B cell (primary cell): ENCODE results near the gene MAP4K2. TPM values are rescaled to one million over a fixed set of nuclear protein-coding genes. Genes with fewer than 3 reads are reported as not detected.

Source experiments
- ATAC-seq: fragments of 200-7000 bp; cut with Tn5 transposase; one replicate; pipeline ENCODE4 v1.10.0; 2021; ENCODE audit warnings: low read depth, mild to moderate bottlenecking, moderate number of reproducible peaks, moderate library complexity
- CTCF ChIA-PET: fragments of 350-600 bp; sonication (Branson Sonifier 250); formaldehyde crosslinking; loops from one replicate; lab custom pipeline; 2021; ENCODE audit warnings: antibody characterized with exemption, inconsistent platforms; lab: Charles Lee
- POLR2A ChIA-PET: fragments of 350-600 bp; sonication (Branson Sonifier 250); formaldehyde crosslinking; loops from one replicate; lab custom pipeline; 2021; ENCODE audit warnings: antibody characterized with exemption; lab: Charles Lee
- DNase-seq: peaks from one replicate; pipeline ENCODE4 v3.0.0; 2013
- H2AFZ ChIP-seq: 2 replicates; pipeline ENCODE4 v1.6.1; 2012; ENCODE audit warnings: mild to moderate bottlenecking, low read depth, low read length; ENCODE audit not compliant: insufficient read depth, poor library complexity, severe bottlenecking
- H3K27ac ChIP-seq, 2 donors: 1 replicate in 1 of 2; 2 replicates in 1 of 2; pipeline ENCODE4 v1.5.1; 2012 to 2013; ENCODE audit warnings: low read length in 2 of 2, mild to moderate bottlenecking in 2 of 2, moderate library complexity in 1 of 2
- H3K27me3 ChIP-seq, 4 experiments: fragments of 200-600 bp in 1 of 4; sonication (generic) in 1 of 4; replicated peaks in 1 of 4; 1 replicate in 2 of 4; 2 replicates in 2 of 4; pipeline versions ENCODE4 v1.6.1 to v1.7.0; 2013 to 2016; ENCODE audit warnings: low read length in 3 of 4, mild to moderate bottlenecking in 2 of 4, mixed read lengths in 1 of 4, moderate library complexity in 1 of 4; ENCODE audit not compliant: insufficient read depth in 4 of 4, control insufficient read depth in 3 of 4; ENCODE audit errors: control extremely low read depth in 1 of 4
- H3K36me3 ChIP-seq, 2 experiments: replicated peaks in 1 of 2; 1 replicate in 1 of 2; 2 replicates in 1 of 2; pipeline versions ENCODE4 v1.6.1 to v1.7.1; 2013; ENCODE audit warnings: low read length in 1 of 2; ENCODE audit not compliant: insufficient read depth in 2 of 2, control insufficient read depth in 1 of 2; ENCODE audit errors: control extremely low read depth in 1 of 2, extremely low read depth in 1 of 2
- H3K4me1 ChIP-seq, 2 donors: fragments of 200-600 bp in 1 of 2; sonication (generic) in 1 of 2; 1 replicate in 1 of 2; 2 replicates in 1 of 2; pipeline versions ENCODE4 v1.5.1 to v1.6.1; 2013 to 2017; ENCODE audit warnings: low read length in 2 of 2; ENCODE audit not compliant: control insufficient read depth in 2 of 2, insufficient read depth in 2 of 2
- H3K4me2 ChIP-seq: replicated peaks from 2 replicates; pipeline ENCODE3; 2012; ENCODE audit warnings: mild to moderate bottlenecking, low read depth, low read length; ENCODE audit not compliant: poor library complexity, severe bottlenecking
- H3K4me3 ChIP-seq, 5 experiments: fragments of 200-600 bp in 1 of 5; sonication (generic) in 1 of 5; 1 replicate in 3 of 5; 2 replicates in 2 of 5; pipeline versions ENCODE4 v1.5.1 to v1.7.0; 2011 to 2016; ENCODE audit warnings: low read length in 4 of 5, mild to moderate bottlenecking in 4 of 5, low read depth in 2 of 5, control low read depth in 1 of 5, moderate library complexity in 1 of 5; ENCODE audit not compliant: insufficient read depth in 1 of 5; ENCODE audit errors: control extremely low read depth in 1 of 5, extremely low read depth in 1 of 5
- H3K79me2 ChIP-seq: fragments of 200-600 bp; sonication (generic); one replicate; pipeline ENCODE4 v1.6.0; 2016; ENCODE audit warnings: low read length; ENCODE audit not compliant: control insufficient read depth, insufficient read depth
- H3K9ac ChIP-seq: fragments of 200-600 bp; sonication (generic); 2 replicates; pipeline ENCODE4 v1.6.1; 2017; ENCODE audit warnings: mild to moderate bottlenecking, low read length, moderate library complexity
- H3K9me3 ChIP-seq, 3 donors: one replicate each; pipeline versions ENCODE4 v1.6.1 to v1.7.1; 2013; ENCODE audit warnings: low read length in 2 of 3; ENCODE audit not compliant: control insufficient read depth in 2 of 3, insufficient read depth in 1 of 3; ENCODE audit errors: control extremely low read depth in 1 of 3
- H4K20me1 ChIP-seq: 2 replicates; pipeline ENCODE4 v1.6.0; 2012; ENCODE audit warnings: mild to moderate bottlenecking, low read length; ENCODE audit not compliant: insufficient read depth, control insufficient read depth, poor library complexity, severe bottlenecking
- H3K27ac Mint-ChIP-seq: one replicate; pipeline ENCODE4 v1.8.0; 2021; ENCODE audit warnings: mixed read lengths
- H3K27me3 Mint-ChIP-seq: one replicate; pipeline ENCODE4 v1.8.0; 2021; ENCODE audit warnings: mixed read lengths
- H3K4me1 Mint-ChIP-seq: one replicate; pipeline ENCODE4 v1.8.0; 2021; ENCODE audit warnings: mixed read lengths
- H3K4me3 Mint-ChIP-seq: one replicate; pipeline ENCODE4 v1.8.0; 2021; ENCODE audit warnings: mixed read lengths
- H3K9me3 Mint-ChIP-seq: one replicate; pipeline ENCODE4 v1.8.0; 2022; ENCODE audit warnings: mixed read lengths; ENCODE audit not compliant: insufficient read depth
- CTCF ChIP-seq: fragments of 200-600 bp; IDR thresholded peaks from one replicate; pipeline ENCODE4 v1.8.0; 2022; ENCODE audit warnings: antibody characterized with exemption, mild to moderate bottlenecking
- EZH2 ChIP-seq: IDR thresholded peaks from 2 replicates; pipeline ENCODE4 v1.6.1; 2012; ENCODE audit warnings: borderline replicate concordance, low read depth, mild to moderate bottlenecking, moderate library complexity, low read length; ENCODE audit not compliant: insufficient read depth, poor library complexity, severe bottlenecking
- WGBS: methylation state at CpG from one replicate; pipeline ENCODE4 v1.1.5; 2013; ENCODE audit warnings: missing lambda C conversion rate; ENCODE audit not compliant: insufficient coverage; 5-methylcytosine and 5-hydroxymethylcytosine counted together
- intact Hi-C: fragments of 100-400 bp; cut with micrococcal nuclease; formaldehyde crosslinking; loops from one replicate; pipeline ENCODE4 v1.10.0; 2022
- polyA plus RNA-seq: library from polyadenylated mRNA; depleted of rRNA; stranded (reverse); fragments of >200 nt; gene quantifications from 2 replicates; pipeline ENCODE4 v1.2.3, GENCODE V29; 2012
- total RNA-seq, 2 donors: library from RNA; stranded (reverse); fragments of 120-200 nt in 1 of 2; gene quantifications; 1 replicate in 1 of 2; 2 replicates in 1 of 2; pipeline versions ENCODE4 v1.2.3 to v1.2.4, GENCODE V29; 2013 to 2022

Gene MAP4K2
- total and polyA plus RNA-seq, 2 donors (not counting 1 experiment from before 2014, with no cell fraction given) = 118 to 163 TPM

- Mint-ChIP-seq H3K4me3 (no peak overlapping the region), H3K27ac (no peak overlapping the region), H3K27me3 (no peaks in the 10 kb centered on the region), H3K4me1 (peaks cover 19% of the 10 kb centered on the region), H3K9me3 (no peaks in the 10 kb centered on the region)
- Histone ChIP-seq H3K9ac (no peak overlapping the region), H3K4me1 (peaks cover 13 to 18% of the 10 kb centered on the region in 2 donors), H4K20me1 (no peaks in the 10 kb centered on the region), H3K9me3 (no peaks in the 10 kb centered on the region), H3K27ac (no peak overlapping the region), H2AFZ (no peak overlapping the region), H3K4me3 (no peak overlapping the region), H3K27me3 (no peaks in the 10 kb centered on the region), H3K4me2 (no peak overlapping the region), H3K36me3 (peaks cover 4 to 48% of the 10 kb centered on the region in 2 experiments), H3K79me2 (no peaks in the 10 kb centered on the region)
- DNase-seq (no peak), ATAC-seq (no peak)
- WGBS = 96% methylated on average over 11 of the region's 25 CpGs
- intact Hi-C loops = no loop called here
- ChIA-PET CTCF (interaction anchor here (1.5 to 1.7 kb wide), 2 partner anchors 10 to 103 kb away, joined by 3 to 10 read pairs; no protein-coding TSS in a partner anchor), POLR2A (interaction anchor here (1.3 kb wide), 1 partner anchor 75 kb away, joined by 3 read pairs; no protein-coding TSS in a partner anchor)
- TF ChIP-seq EZH2 (no peak), CTCF (no peak)
Observed at GRCh38 chr11:64790205-64791095, 12.6 kb downstream of the MAP4K2 start.
